GM21576 (cell line): ENCODE results near the gene OR13D1.
A peak's percentile ranks its signal among the peaks of the same experiment; 100 is the strongest.
"Not testable (repeated sequence)": the region's sequence is repeated elsewhere in the genome, so short reads cannot be mapped to it uniquely, and the experiment has no call there.

Source experiments
- ATAC-seq: cut with Tn5 transposase; IDR thresholded peaks from one replicate; pipeline ENCODE4 v1.9.1; 2021; ENCODE audit warnings: mild to moderate bottlenecking, moderate library complexity; ENCODE audit not compliant: unreplicated experiment

The OR13D1 gene, protein sequence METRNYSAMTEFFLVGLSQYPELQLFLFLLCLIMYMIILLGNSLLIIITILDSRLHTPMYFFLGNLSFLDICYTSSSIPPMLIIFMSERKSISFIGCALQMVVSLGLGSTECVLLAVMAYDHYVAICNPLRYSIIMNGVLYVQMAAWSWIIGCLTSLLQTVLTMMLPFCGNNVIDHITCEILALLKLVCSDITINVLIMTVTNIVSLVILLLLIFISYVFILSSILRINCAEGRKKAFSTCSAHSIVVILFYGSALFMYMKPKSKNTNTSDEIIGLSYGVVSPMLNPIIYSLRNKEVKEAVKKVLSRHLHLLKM

GRCh38 chr9:104694218-104694617 lies at the start of gene OR13D1:
Gene OR13D1 (plus strand): TSS chr9:104694518. CDS start chr9:104694518, 0 bp downstream.
- ATAC-seq: no peak

DNA sequence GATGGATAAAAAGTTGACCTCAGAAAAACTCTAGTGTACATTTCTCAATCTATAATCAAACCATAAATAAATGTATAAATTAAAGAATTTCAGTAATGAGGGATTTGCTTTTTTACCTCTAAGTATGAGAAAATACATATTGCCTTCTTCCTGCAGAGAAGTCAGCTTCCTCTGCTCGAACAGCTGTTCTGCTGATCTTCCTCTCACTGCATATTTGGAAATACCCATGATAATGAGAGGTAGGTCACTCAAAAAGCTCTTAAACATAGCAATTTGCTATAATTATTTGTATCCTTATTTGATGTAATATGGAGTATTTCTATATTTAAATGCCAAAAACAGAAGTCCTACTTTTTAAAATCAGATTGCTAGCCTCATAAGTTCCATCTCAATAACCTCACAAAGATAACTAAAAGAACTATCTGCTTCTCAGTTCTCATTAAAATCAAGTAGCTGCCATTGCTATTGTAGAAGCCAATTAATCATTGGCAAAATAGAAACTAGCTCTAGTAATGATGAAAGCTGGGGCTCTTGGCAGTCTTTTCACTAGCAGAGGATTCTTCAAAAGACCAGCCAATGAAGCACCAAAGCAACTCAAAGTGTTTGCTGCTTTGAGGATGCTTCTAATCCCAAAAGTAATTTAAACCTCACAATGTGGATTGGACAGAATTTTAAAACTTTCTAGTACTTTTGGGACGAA lies 35.7 kb upstream of the OR13D1 start:
- no peak for ATAC-seq

DNA sequence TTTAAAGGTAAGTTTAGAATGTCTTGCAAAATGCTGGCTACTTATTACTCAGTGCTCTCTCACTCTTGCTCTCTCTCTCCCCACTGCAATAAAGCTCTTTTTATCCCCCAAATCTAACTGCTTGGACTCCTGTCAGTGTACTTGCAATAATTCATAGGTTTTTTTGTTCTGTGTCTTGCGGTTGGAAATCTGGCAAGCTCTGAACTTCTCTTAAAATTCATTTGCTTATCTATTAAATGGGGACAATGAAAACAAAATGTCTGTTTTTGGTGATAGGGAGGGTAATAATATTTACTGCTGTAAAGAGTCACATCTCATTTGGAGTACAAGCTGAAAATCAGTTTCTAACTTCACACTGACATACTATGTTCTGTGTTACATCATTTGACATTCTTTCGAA lies 18.7 kb upstream of the OR13D1 start:
- no peak for ATAC-seq

GRCh38 chr9:104682642-104683041 lies 11.7 kb upstream of the OR13D1 start:
- ATAC-seq: peak; percentile 90

- ATAC-seq: no peak
These were observed 8.2 kb upstream of the OR13D1 start for GRCh38 chr9:104686081-104686480.

DNA sequence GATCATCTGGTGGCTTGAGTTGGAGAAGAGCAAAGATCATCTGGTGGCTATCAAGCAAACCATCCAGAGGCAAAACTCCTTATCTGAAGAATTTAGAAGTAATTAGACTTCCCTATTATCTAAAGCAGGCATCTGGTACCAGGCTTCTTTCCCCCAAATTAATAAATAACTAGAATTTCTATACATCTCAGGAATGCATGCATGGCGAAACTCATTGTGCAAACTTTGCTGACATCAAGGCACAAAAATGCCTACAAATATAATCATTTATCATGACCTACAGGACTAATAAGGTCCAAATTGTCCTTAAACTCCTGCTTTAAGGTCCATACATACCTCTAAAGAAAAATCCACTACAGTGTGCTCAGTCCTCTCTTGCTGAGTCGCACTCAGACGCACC lies 6.0 kb downstream of the OR13D1 start:
- ATAC-seq: no peak

DNA sequence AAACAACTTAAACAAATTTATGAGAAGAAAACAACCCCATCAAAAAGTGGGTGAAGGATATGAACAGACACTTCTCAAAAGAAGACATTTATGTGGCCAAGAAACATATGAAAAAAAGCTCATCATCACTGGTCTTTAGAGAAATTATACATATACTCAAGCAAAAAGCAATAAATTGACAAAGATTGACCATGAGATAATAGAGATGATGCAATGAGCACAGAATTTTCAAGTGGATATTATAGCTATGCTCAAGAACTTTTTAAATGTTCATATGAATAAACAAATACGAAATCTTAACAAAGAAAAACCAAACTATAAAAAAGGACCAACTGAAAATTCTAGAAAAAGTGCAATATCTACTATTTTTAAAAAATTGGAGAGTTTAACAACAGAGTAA lies 14.4 kb downstream of the OR13D1 start:
- ATAC-seq: not testable (repeated sequence)

- no peak for ATAC-seq
These were observed 17.3 kb downstream of the OR13D1 start for GRCh38 chr9:104711604-104712003.

DNA sequence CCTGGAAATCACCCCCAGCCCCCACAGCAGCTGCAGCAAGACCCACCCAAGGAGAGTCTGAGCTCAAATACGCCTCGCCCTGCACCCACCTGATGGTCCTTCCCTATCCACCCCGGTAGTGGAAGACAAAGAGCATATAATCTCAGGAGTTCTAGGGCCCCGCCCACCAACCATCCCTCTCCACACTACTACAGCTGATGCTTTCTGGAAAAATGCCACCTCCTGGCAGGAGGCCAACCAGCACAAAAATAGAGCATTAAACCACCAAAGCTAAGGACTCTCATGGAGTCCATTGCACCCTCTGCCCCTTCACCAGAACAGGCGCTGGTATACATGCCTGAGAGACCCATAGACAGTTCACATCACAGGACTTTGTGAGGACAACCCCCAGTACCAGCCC lies 30.7 kb downstream of the OR13D1 start:
- ATAC-seq: no peak

DNA sequence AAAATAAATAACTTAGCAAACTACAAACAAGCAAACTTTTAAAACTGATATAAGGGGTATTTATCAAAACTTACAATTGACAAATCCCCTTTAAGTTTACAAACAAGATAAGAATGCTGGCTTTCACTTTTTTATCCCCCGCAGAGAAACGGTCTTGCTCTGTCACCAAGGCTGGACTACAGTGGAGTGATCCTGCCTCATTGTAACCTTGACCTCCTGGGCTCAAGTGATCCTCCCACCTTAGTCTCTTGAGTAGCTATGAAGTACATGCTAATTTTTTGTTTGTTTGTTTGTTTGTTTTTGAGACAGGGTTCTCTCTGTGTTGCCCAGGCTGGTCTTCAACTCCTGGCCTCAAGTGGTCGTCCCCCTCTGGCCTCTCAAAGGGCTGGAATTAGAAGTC lies 44.1 kb downstream of the OR13D1 start:
- no peak for ATAC-seq

GRCh38 chr9:104740621-104741020 lies 46.3 kb downstream of the OR13D1 start:
- no peak for ATAC-seq

DNA sequence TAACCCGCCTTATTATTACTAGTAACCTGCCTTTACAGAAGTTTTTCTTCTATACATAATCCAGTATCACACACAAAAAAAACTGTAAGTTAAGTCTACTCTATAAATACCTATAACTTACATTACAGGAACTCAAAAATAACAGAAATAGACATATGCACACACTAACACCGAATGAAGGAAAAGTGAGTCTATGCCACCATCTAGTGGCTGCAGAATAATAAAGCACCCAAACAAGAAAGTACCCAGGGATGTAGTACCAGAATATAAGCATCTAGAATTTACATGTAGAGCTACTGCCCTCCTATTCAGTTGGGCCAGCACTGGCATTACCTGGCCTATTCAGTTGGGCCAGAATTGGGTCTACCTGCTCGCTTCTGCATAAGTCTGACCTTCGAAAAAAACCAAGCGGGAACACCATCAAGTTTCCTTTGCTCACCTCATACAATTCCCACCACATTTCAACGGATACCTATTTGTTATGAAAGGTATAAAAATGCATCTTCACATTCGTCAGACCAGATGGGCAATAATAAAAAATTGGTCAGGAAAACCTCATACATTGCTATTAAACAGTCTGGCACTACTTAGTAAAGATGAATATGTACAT lies 49.2 kb downstream of the OR13D1 start:
- peak; percentile 38 for ATAC-seq
